Adipose tissue (tissue), 3 donors: Measurements from ENCODE around the gene SPAST. TPM values are rescaled to one million over a fixed set of nuclear protein-coding genes. Genes with fewer than 3 reads are reported as not detected.
"Not testable (repeated sequence)": the region's sequence is repeated elsewhere in the genome, so short reads cannot be mapped to it uniquely, and the experiment has no call there.

ENCODE experiments used
- H3K27ac ChIP-seq: one replicate; pipeline ENCODE4 v1.5.1; 2013; ENCODE audit warnings: low read depth, low read length
- WGBS, 3 donors: extraction: QIAGEN DNeasy Blood & Tissue Kit; methylation state at CpG; one replicate each; pipeline ENCODE4 v1.1.7; 2013; 5-methylcytosine and 5-hydroxymethylcytosine counted together
- polyA plus RNA-seq, 3 donors: library from polyadenylated mRNA; stranded (reverse); fragments of 200-250 nt; gene quantifications; one replicate each; pipeline ENCODE4 v1.2.3, GENCODE V29; 2013
- donor health status: healthy with polysubstance abuse.
- donor health status: Bipolar disorder and iron deficiency.
- donor health status: healthy.

The SPAST gene
- polyA plus RNA-seq, 3 donors, result 2.8 to 5.2 (median 3.5) TPM

- WGBS, 3 donors, result 91 to 95% (median 92%) methylated on average over 3 of the region's 3 CpGs
- H3K27ac ChIP-seq, result no peak overlapping the region
Measured at GRCh38 chr2:32118055-32118454, 54.7 kb downstream of the SPAST start.

GRCh38 chr2:32119161-32119560, 55.8 kb downstream of the SPAST start:
- H3K27ac ChIP-seq, result no peak overlapping the region
- WGBS, 3 donors, result 93 to 96% (median 95%) methylated on average over 2 of the region's 2 CpGs

- no peak overlapping the region for H3K27ac ChIP-seq
Measured at GRCh38 chr2:32124660-32125059, 61.3 kb downstream of the SPAST start.

- WGBS, 3 donors, result 95 to 98% (median 97%) methylated on average over 1 of the region's 1 CpG
- no peak overlapping the region for H3K27ac ChIP-seq
Measured at GRCh38 chr2:32128636-32129035, 65.3 kb downstream of the SPAST start.

GRCh38 chr2:32129086-32129485, 65.7 kb downstream of the SPAST start:
- H3K27ac ChIP-seq, result no peak overlapping the region
- WGBS, 3 donors, result 93 to 94% (median 94%) methylated on average over 2 of the region's 2 CpGs

GRCh38 chr2:32135409-32135808, 72.1 kb downstream of the SPAST start:
- H3K27ac ChIP-seq, result no peak overlapping the region
- WGBS, 3 donors, result 75 to 94% (median 92%) methylated on average over 8 of the region's 8 CpGs

- 86 to 92% (median 91%) methylated on average over 4 of the region's 4 CpGs for WGBS, 3 donors
- H3K27ac ChIP-seq, result no peak overlapping the region
Measured at GRCh38 chr2:32136097-32136496, 72.7 kb downstream of the SPAST start.

GRCh38 chr2:32151544-32151943, 88.2 kb downstream of the SPAST start:
- WGBS, 3 donors, result 97 to 99% (median 99%) methylated on average over 14 of the region's 14 CpGs

GRCh38 chr2:32159678-32160077, 96.3 kb downstream of the SPAST start:
- WGBS, 3 donors, result 56 to 93% (median 75%) methylated on average over 2 of the region's 2 CpGs
- H3K27ac ChIP-seq, result no peak overlapping the region

More at GRCh38 chr2:32151544-32151943, 88.2 kb downstream of the SPAST start:
- not testable (repeated sequence) for H3K27ac ChIP-seq

- H3K27ac ChIP-seq, result no peak overlapping the region
- WGBS, 3 donors, result 52 to 60% (median 53%) methylated on average over 2 of the region's 2 CpGs
Measured at GRCh38 chr2:32161296-32161695, 97.9 kb downstream of the SPAST start.

- WGBS, 3 donors, result 88 to 92% (median 90%) methylated on average over 10 of the region's 10 CpGs
Measured at GRCh38 chr2:32164254-32164653, 100.9 kb downstream of the SPAST start.

GRCh38 chr2:32165027-32165347, 101.6 kb downstream of the SPAST start:
- H3K27ac ChIP-seq, result peak overlapping the region; percentile 17
- WGBS, 3 donors, result 3 to 9% (median 8%) methylated on average over 13 of the region's 13 CpGs

More at GRCh38 chr2:32164254-32164653, 100.9 kb downstream of the SPAST start:
- H3K27ac ChIP-seq, result not testable (repeated sequence)

- 1 to 3% (median 3%) methylated on average over 11 of the region's 11 CpGs for WGBS, 3 donors
- peak overlapping the region; percentile 38 for H3K27ac ChIP-seq
Measured at GRCh38 chr2:32166115-32166574, 102.8 kb downstream of the SPAST start.

GRCh38 chr2:32168513-32168912, 105.2 kb downstream of the SPAST start:
- WGBS, 3 donors, result 69 to 97% (median 84%) methylated on average over 2 of the region's 2 CpGs
- H3K27ac ChIP-seq, result no peak overlapping the region

- no peak overlapping the region for H3K27ac ChIP-seq
- WGBS, 3 donors, result 72 to 93% (median 72%) methylated on average over 2 of the region's 2 CpGs
Measured at GRCh38 chr2:32172870-32173269, 109.5 kb downstream of the SPAST start.

- 94 to 95% (median 94%) methylated on average over 6 of the region's 6 CpGs for WGBS, 3 donors
- no peak overlapping the region for H3K27ac ChIP-seq
Measured at GRCh38 chr2:32182667-32183066, 119.3 kb downstream of the SPAST start.

- 76 to 94% (median 87%) methylated on average over 6 of the region's 6 CpGs for WGBS, 3 donors
Measured at GRCh38 chr2:32189011-32189410, 125.7 kb downstream of the SPAST start.

GRCh38 chr2:32192418-32192817, 129.1 kb downstream of the SPAST start:
- WGBS, 3 donors, result 86 to 92% (median 86%) methylated on average over 1 of the region's 1 CpG
- H3K27ac ChIP-seq, result no peak overlapping the region

More at GRCh38 chr2:32189011-32189410, 125.7 kb downstream of the SPAST start:
- H3K27ac ChIP-seq, result no peak overlapping the region

- H3K27ac ChIP-seq, result no peak overlapping the region
- 79 to 98% (median 94%) methylated on average over 1 of the region's 1 CpG for WGBS, 3 donors
Measured at GRCh38 chr2:32200814-32201213, 137.5 kb downstream of the SPAST start.

GRCh38 chr2:32203428-32203827, 140.1 kb downstream of the SPAST start:
- H3K27ac ChIP-seq, result not testable (repeated sequence)
- WGBS, 3 donors, result 89 to 94% (median 93%) methylated on average over 3 of the region's 3 CpGs
